Endothelial cell of hepatic sinusoid (primary cell): ENCODE measurements around the gene CYP2A13.
"Not testable (repeated sequence)": the region's sequence is repeated elsewhere in the genome, so short reads cannot be mapped to it uniquely, and the experiment has no call there.

Source experiments
- in situ Hi-C: cut with HindIII; loops from 2 replicates; pipeline ENCODE4 v1.10.0; 2017; ENCODE audit warnings: low sequenced_read_pairs

CYP2A13 gene

DNA sequence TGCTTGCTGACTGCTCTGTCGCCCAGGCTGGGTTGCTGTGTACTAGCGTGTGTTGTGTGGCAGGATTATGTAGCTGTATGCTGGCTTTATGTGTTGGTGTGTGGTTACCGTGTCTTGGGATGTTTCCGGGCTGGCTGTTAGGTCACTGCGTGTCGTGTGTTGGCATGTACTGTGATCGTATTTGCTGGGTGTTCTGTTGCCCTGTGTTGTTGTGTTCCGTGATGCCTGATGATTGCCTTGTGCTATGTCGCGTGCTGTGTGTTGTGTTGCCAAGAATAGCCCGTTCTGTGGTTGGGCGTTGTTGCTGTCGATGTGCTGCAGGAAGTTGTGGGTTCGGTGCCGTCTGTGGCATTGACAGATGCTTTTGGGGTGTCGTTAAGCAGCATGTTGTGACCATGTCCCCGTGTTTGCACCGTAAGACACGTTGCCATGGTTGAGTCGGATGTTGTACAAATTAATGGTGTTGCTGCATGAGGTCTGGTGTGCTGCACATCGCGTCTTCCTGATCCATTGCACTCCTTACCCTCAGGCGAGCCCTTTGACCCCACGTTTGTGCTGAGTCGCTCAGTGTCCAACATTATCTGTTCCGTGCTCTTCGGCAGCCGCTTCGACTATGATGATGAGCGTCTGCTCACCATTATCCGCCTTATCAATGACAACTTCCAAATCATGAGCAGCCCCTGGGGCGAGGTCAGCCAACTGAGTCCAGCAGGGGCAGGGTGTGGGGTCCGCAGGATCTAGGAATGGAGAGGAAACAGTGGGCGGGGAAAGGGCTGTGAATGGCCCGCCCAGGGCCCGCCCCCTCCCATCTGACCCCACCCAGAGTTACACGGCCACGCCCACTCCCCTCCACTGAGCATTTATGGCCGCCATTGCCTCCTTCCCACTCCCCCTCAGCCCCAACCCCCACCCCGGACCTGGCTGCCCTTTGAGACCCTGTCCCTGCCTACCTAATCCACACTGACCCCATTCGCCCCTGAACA, 33.0 kb downstream of the CYP2A13 start:
- in situ Hi-C loops, result not testable (repeated sequence)

DNA sequence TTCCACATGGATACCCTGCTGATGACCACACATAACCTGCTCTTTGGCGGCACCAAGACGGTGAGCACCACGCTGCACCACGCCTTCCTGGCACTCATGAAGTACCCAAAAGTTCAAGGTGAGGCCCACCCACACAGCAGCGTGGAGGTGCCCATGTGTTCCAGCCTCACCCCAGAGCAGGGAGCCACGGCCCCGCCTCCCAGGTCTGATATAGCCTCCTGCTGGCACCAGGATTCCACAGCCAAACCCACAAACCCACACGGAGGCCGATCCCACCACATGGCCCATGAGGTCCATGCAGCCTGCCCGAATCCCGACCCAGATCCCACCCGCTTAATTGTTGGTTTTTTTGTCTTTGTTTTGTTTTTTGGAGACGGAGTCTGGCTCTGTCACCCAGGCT, 34.6 kb downstream of the CYP2A13 start:
- in situ Hi-C loops, result not testable (repeated sequence)

- in situ Hi-C loops, result no loop called here
Observed at GRCh38 chr19:41123716-41124294, 35.6 kb downstream of the CYP2A13 start.

DNA sequence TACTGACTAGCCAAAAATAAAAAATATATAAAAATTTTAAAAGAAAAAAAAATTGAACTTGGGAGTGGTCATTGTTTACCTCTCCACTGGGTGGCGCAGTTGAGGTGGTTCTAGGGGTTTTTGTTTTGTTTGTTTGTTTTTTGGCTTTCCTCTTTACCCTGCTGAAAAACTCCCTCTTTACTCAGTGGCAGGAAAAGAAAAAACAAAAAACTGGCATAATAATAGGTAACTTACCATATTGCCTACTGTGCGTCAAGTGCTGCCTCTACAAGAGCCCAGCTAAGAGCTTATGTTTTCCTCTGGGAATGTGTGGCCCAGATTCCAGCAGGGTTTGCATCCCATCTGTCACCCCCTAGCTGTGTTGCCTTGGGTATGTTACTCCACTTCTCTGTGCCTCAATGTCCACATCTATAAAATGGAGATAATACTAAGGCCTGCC, 38.5 kb downstream of the CYP2A13 start:
- in situ Hi-C loops, result not testable (repeated sequence)

GRCh38 chr19:41127362-41127761, 39.1 kb downstream of the CYP2A13 start:
- in situ Hi-C loops, result not testable (repeated sequence)

- in situ Hi-C loops, result not testable (repeated sequence)
Observed at GRCh38 chr19:41127801-41128300, 39.6 kb downstream of the CYP2A13 start.

- in situ Hi-C loops, result no loop called here
Observed at GRCh38 chr19:41128692-41129091, 40.4 kb downstream of the CYP2A13 start.

- in situ Hi-C loops, result no loop called here
Observed at GRCh38 chr19:41131186-41131585, 42.9 kb downstream of the CYP2A13 start.

GRCh38 chr19:41133260-41133659, 45.0 kb downstream of the CYP2A13 start:
- in situ Hi-C loops, result no loop called here

- in situ Hi-C loops, result no loop called here
Observed at GRCh38 chr19:41134616-41135015, 46.4 kb downstream of the CYP2A13 start.

- in situ Hi-C loops, result not testable (repeated sequence)
Observed at GRCh38 chr19:41135390-41136384, 47.4 kb downstream of the CYP2A13 start.

DNA sequence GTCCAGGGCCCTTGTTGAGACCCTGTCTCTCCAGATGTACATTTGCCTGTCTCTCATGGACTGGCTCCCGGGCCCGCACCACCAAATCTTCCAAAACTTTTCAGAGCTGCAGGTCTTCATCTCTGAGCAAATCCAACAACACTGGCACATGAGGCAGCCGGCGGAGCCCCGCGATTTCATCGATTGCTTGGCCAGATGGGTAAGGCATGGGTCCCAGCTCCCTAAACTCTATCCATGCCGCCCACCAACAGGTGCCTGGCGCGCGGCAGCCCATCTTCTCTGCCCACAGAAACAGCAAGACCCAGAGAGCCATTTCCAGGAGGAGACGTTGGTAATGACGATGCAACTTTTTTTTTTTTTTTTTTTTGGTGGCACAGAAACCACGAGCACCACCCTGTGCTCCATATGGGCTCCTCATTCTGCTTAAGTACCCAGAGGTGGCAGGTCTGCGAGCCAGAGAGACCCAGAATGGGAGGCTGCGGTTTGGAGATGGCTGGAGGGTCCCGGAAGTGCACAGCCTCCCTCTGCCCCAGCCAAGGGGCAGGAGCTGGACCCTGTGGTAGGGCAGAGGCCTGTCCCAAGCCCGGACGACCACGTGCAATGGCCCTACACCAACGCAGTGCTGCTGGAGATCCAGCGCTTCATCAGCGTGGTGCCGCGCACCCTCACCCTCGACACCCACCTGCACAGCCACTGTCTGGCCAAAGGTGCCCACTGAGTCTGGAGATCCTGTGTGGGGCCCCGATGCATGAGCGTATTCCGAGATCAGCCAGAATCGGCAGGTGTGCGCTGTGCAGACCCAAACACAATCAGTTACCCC, 48.6 kb downstream of the CYP2A13 start:
- in situ Hi-C loops, result no loop called here

- in situ Hi-C loops, result no loop called here
Observed at GRCh38 chr19:41144403-41144802, 56.2 kb downstream of the CYP2A13 start.
